Measurements from ENCODE around the gene FTSJ1. TPM values are rescaled to one million over a fixed set of nuclear protein-coding genes. Genes with fewer than 3 reads are reported as not detected.

Gene FTSJ1
- total RNA-seq, 5 donors from 2014 or later (not counting 1 experiment from before 2014, with no cell fraction given) = 51.4 to 64.9 (median 56.8) TPM

DNA sequence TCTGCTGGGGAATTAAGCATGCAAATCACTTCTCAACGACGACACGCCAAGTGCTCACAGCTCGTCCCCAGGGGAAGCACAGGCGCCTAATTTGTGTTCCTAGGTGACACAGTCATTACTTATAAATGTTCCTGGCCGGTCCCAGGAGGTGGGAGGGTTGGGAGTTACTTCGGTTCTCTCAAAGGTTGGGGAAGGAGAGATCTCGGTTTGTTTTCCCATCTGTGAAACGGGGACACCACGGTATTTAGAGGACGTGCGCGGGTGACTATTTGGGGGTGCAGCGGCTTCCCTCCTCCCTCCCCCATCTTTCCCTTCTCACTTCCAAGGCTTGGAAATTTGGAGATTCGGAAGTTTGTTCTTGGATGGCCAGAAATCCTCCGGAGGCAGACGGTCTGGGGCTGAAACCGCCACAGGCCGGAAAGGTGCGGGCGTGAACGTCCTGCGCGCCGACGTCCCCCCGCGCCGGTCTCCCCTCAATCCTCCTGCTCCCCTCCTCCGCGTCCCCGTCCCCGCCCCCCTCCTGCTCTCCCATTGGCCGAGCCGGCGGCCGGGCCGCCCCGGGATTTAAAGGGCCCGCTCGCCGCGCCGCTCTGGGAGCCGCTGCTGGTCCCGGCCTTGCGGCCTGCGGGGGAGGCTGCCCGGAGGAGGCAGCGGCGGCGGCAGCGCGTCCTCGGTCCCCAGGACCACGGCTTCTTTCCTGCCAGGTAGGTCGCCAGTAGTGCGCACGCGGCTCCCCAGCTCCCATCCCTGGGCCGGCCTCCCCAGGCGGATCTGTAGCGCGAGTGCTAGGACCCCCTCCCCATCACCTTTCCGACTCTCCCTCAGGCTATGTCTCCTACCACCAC lies 32.6 kb downstream of the FTSJ1 start, which contains the start of gene PORCN:
TSS of gene PORCN (plus strand) at position 593 of the 845 bp plus-strand sequence. CDS start 829 bp downstream, outside the sequence.
- H3K27me3 ChIP-seq (replicated peaks in 1 of 2; ENCODE audit: control insufficient read depth in 2 of 2, extremely low read depth in 1 of 2, insufficient read depth in 2 of 2, low read length in 1 of 2) = no peaks in the 10 kb centered on the region
- no peaks in the 10 kb centered on the region for H3K9me3 ChIP-seq
- WGBS (ENCODE audit: insufficient coverage) = under 1% methylated on average over 33 of the region's 65 CpGs
- peaks cover 10% of the 10 kb centered on the region for H3K36me3 Mint-ChIP-seq
- peak within 1 kb of the TSS; percentile 53 to 73 for H3K4me3 ChIP-seq (ENCODE audit: control insufficient read depth in 1 of 2, extremely low read depth in 1 of 2, low read length in 1 of 2)
- peak within 1 kb of the TSS; percentile 85 for H3K27ac Mint-ChIP-seq
- peaks cover 0 to 8% of the 10 kb centered on the region in 2 donors for H3K36me3 ChIP-seq (ENCODE audit: control insufficient read depth in 2 of 2, extremely low read depth in 1 of 2, insufficient read depth in 1 of 2, low read length in 1 of 2)
- peak within 1 kb of the TSS; percentile 74 for H3K27ac ChIP-seq (ENCODE audit: low read length)
- POLR2A ChIA-PET = no interaction called here
- H3K4me3 Mint-ChIP-seq = peak within 1 kb of the TSS; percentile 86 to 90 (median 88)
- ATAC-seq (replicated peaks in 1 of 4) (peak; percentile 96 to 98 (median 96)), DNase-seq (peak; percentile 51 to 81 (median 69))
- H3K4me1 Mint-ChIP-seq = peaks cover 10 to 32% (median 26%) of the 10 kb centered on the region in 3 donors
- no peaks in the 10 kb centered on the region for H3K9me3 Mint-ChIP-seq
- CTCF ChIA-PET = no interaction called here
- peaks cover 0 to 22% of the 10 kb centered on the region in 2 experiments for H3K4me1 ChIP-seq (ENCODE audit: control insufficient read depth in 1 of 2, extremely low read depth in 1 of 2, insufficient read depth in 2 of 2, low read length in 2 of 2)
- H3K27me3 Mint-ChIP-seq = no peaks in the 10 kb centered on the region

DNA sequence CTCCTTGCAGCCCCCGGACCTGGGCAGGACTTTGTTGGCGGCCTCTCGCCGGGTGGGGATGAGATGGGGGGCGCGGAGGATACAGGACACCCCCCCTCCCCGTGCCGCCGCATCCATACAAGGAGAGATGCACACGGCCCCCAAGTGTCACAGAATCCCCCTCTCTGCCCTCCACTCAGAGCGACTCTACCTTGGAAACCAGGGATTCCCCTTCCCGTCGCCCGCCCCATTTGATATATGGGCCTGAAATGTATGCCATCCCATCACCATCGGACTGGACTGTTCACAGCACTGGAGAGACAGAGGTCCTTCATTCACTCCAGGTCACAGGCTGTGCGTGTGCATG lies 33.2 kb downstream of the FTSJ1 start:
- POLR2A ChIA-PET = no interaction called here
- H3K36me3 ChIP-seq (ENCODE audit: control insufficient read depth in 2 of 2, extremely low read depth in 1 of 2, insufficient read depth in 1 of 2, low read length in 1 of 2) = peaks cover 0 to 8% of the 10 kb centered on the region in 2 donors
- no peaks in the 10 kb centered on the region for H3K9me3 ChIP-seq
- peak overlapping the region; percentile 83 to 85 for H3K27ac Mint-ChIP-seq
- DNase-seq (peak in 5 of 35 experiments; percentile 4 to 36 (median 8)), ATAC-seq (replicated peaks in 1 of 4) (peak in 3 of 4 experiments; percentile 14 to 47 (median 21))
- peaks cover 10% of the 10 kb centered on the region for H3K36me3 Mint-ChIP-seq
- peaks cover 10 to 32% (median 26%) of the 10 kb centered on the region in 3 donors for H3K4me1 Mint-ChIP-seq
- peaks cover 0 to 22% of the 10 kb centered on the region in 2 experiments for H3K4me1 ChIP-seq (ENCODE audit: control insufficient read depth in 1 of 2, extremely low read depth in 1 of 2, insufficient read depth in 2 of 2, low read length in 2 of 2)
- no peaks in the 10 kb centered on the region for H3K27me3 Mint-ChIP-seq
- WGBS (ENCODE audit: insufficient coverage) = 21% methylated on average over 2 of the region's 16 CpGs
- H3K27ac ChIP-seq (ENCODE audit: low read length) = peak overlapping the region; percentile 63
- H3K4me3 Mint-ChIP-seq = peak overlapping the region; percentile 86 to 90 (median 88)
- H3K27me3 ChIP-seq (replicated peaks in 1 of 2; ENCODE audit: control insufficient read depth in 2 of 2, extremely low read depth in 1 of 2, insufficient read depth in 2 of 2, low read length in 1 of 2) = no peaks in the 10 kb centered on the region
- peak overlapping the region; percentile 53 to 73 for H3K4me3 ChIP-seq (ENCODE audit: control insufficient read depth in 1 of 2, extremely low read depth in 1 of 2, low read length in 1 of 2)
- CTCF ChIA-PET = no interaction called here
- H3K9me3 Mint-ChIP-seq = no peaks in the 10 kb centered on the region

DNA sequence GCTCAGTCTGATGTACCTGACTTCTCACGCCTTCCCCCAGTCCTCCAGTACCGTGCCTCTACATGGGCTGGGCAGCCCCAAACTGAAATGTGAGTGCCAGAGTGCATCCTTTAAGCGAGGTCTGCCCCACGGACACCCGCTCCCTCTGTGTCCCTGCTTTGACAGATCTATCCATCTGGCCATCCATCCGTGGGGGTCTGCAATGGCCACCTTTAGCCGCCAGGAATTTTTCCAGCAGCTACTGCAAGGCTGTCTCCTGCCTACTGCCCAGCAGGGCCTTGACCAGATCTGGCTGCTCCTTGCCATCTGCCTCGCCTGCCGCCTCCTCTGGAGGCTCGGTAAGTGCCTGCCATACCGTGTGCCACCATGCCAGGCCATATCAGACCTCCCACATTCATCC lies 33.6 kb downstream of the FTSJ1 start:
- WGBS (ENCODE audit: insufficient coverage) = 88% methylated on average over 7 of the region's 11 CpGs
- peaks cover 0 to 22% of the 10 kb centered on the region in 2 experiments for H3K4me1 ChIP-seq (ENCODE audit: control insufficient read depth in 1 of 2, extremely low read depth in 1 of 2, insufficient read depth in 2 of 2, low read length in 2 of 2)
- no peaks in the 10 kb centered on the region for H3K9me3 ChIP-seq
- no peak overlapping the region for H3K27ac ChIP-seq (ENCODE audit: low read length)
- peaks cover 0 to 8% of the 10 kb centered on the region in 2 donors for H3K36me3 ChIP-seq (ENCODE audit: control insufficient read depth in 2 of 2, extremely low read depth in 1 of 2, insufficient read depth in 1 of 2, low read length in 1 of 2)
- CTCF ChIA-PET = no interaction called here
- H3K4me3 Mint-ChIP-seq = peak overlapping the region; percentile 86 to 90 (median 88)
- H3K9me3 Mint-ChIP-seq = no peaks in the 10 kb centered on the region
- peaks cover 10% of the 10 kb centered on the region for H3K36me3 Mint-ChIP-seq
- H3K27me3 ChIP-seq (replicated peaks in 1 of 2; ENCODE audit: control insufficient read depth in 2 of 2, extremely low read depth in 1 of 2, insufficient read depth in 2 of 2, low read length in 1 of 2) = no peaks in the 10 kb centered on the region
- DNase-seq (no peak), ATAC-seq (replicated peaks in 1 of 4) (peak in 1 of 4 experiments; percentile 1)
- H3K27me3 Mint-ChIP-seq = no peaks in the 10 kb centered on the region
- POLR2A ChIA-PET = no interaction called here
- H3K4me1 Mint-ChIP-seq = peaks cover 10 to 32% (median 26%) of the 10 kb centered on the region in 3 donors
- H3K27ac Mint-ChIP-seq = peak overlapping the region; percentile 83 to 85
- H3K4me3 ChIP-seq (ENCODE audit: control insufficient read depth in 1 of 2, extremely low read depth in 1 of 2, low read length in 1 of 2) = peak overlapping the region; percentile 53 to 73

DNA sequence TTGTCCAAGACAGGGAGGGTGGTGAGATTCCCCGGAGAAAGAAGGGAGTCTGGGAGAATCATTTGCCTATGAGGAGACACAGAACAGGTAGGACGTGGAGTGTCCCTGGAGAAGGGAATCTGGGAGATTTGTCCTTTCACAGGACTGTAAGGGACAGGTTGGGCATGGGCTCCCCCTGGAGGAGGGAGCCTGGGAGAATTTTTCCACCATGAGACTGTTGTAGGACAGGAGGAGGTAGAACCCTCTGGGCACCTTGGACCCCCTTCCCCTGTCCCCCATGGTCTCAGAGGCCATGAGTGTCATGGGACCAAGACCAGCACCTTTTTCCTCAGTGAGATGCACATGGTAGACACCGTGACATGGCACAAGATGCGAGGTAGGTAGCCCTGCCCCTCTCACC lies 35.6 kb downstream of the FTSJ1 start:
- no peak overlapping the region for H3K27ac ChIP-seq (ENCODE audit: low read length)
- DNase-seq = no peak
- ChIA-PET CTCF (no interaction called here), POLR2A (no interaction called here)
- H3K9me3 Mint-ChIP-seq = no peaks in the 10 kb centered on the region
- no peak overlapping the region for H3K4me3 ChIP-seq (ENCODE audit: control insufficient read depth in 1 of 2, extremely low read depth in 1 of 2, low read length in 1 of 2)
- H3K27me3 ChIP-seq (replicated peaks in 1 of 2; ENCODE audit: control insufficient read depth in 2 of 2, extremely low read depth in 1 of 2, insufficient read depth in 2 of 2, low read length in 1 of 2) = no peaks in the 10 kb centered on the region
- no peak for ATAC-seq (replicated peaks in 1 of 4)
- H3K27me3 Mint-ChIP-seq = no peaks in the 10 kb centered on the region
- H3K4me1 ChIP-seq (ENCODE audit: control insufficient read depth in 1 of 2, extremely low read depth in 1 of 2, insufficient read depth in 2 of 2, low read length in 2 of 2) = peaks cover 0 to 22% of the 10 kb centered on the region in 2 experiments
- no peak overlapping the region for H3K27ac Mint-ChIP-seq
- H3K4me3 Mint-ChIP-seq = peak overlapping the region in 1 of 3 donors; percentile 39
- 100% methylated on average over 3 of the region's 4 CpGs for WGBS (ENCODE audit: insufficient coverage)
- peaks cover 15% of the 10 kb centered on the region for H3K36me3 Mint-ChIP-seq
- H3K9me3 ChIP-seq = no peaks in the 10 kb centered on the region
- peaks cover 10 to 35% (median 26%) of the 10 kb centered on the region in 3 donors for H3K4me1 Mint-ChIP-seq
- peaks cover 0 to 10% of the 10 kb centered on the region in 2 donors for H3K36me3 ChIP-seq (ENCODE audit: control insufficient read depth in 2 of 2, extremely low read depth in 1 of 2, insufficient read depth in 1 of 2, low read length in 1 of 2)

DNA sequence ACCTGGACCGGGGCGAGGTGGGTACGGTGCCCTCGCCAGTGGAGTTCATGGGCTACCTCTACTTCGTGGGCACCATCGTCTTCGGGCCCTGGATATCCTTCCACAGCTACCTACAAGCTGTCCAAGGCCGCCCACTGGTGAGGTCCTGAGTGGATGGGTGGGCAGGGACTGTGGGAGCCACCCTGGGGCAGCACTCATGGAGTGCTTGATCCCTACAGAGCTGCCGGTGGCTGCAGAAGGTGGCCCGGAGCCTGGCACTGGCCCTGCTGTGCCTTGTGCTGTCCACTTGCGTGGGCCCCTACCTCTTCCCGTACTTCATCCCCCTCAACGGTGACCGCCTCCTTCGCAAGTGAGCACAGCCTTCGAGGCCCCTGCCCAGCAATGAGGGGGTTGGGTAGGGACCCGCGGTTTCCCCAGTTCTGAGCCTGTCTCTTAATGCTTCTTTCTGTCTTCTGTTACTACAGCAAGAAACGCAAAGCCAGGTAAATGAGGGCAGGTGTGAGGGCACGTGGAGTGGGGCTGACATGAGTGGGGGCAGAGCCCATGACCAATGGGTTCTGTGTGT lies 36.5 kb downstream of the FTSJ1 start:
- CTCF ChIA-PET = no interaction called here
- 100% methylated on average over 1 of the region's 20 CpGs for WGBS (ENCODE audit: insufficient coverage)
- Histone ChIP-seq H3K27ac (ENCODE audit: low read length) (no peak overlapping the region), H3K9me3 (no peaks in the 10 kb centered on the region), H3K36me3 (ENCODE audit: control insufficient read depth in 2 of 2, extremely low read depth in 1 of 2, insufficient read depth in 1 of 2, low read length in 1 of 2) (peaks cover 0 to 10% of the 10 kb centered on the region in 2 donors), H3K4me1 (ENCODE audit: control insufficient read depth in 1 of 2, extremely low read depth in 1 of 2, insufficient read depth in 2 of 2, low read length in 2 of 2) (peaks cover 0 to 28% of the 10 kb centered on the region in 2 experiments), H3K27me3 (replicated peaks in 1 of 2; ENCODE audit: control insufficient read depth in 2 of 2, extremely low read depth in 1 of 2, insufficient read depth in 2 of 2, low read length in 1 of 2) (no peaks in the 10 kb centered on the region), H3K4me3 (ENCODE audit: control insufficient read depth in 1 of 2, extremely low read depth in 1 of 2, low read length in 1 of 2) (no peak overlapping the region)
- POLR2A ChIA-PET = no interaction called here
- DNase-seq (no peak), ATAC-seq (replicated peaks in 1 of 4) (no peak)
- H3K27ac Mint-ChIP-seq = no peak overlapping the region
- no peaks in the 10 kb centered on the region for H3K27me3 Mint-ChIP-seq
- H3K36me3 Mint-ChIP-seq = peaks cover 15% of the 10 kb centered on the region
- no peaks in the 10 kb centered on the region for H3K9me3 Mint-ChIP-seq
- H3K4me1 Mint-ChIP-seq = peaks cover 15 to 39% (median 31%) of the 10 kb centered on the region in 3 donors
- no peak overlapping the region for H3K4me3 Mint-ChIP-seq

DNA sequence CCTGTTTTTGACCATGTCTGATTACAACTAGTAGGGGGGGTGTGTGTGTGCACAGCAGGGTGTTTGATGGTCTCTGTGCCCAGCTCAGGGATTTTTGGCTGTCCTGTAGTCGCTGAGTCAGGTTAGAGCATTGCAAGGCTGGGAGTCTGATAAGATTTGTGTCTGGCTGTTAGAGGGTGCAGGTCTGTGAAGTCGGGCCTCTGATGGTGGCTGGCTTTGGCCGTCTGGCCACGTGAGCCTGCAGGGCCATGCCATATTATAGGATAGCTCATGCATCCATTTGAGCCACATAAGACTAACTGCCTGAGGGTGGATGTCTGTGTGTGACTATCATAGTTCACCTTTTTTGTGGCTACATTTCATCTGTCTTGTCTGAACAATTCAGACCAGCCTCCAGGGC lies 37.7 kb downstream of the FTSJ1 start:
- DNase-seq = no peak
- Mint-ChIP-seq H3K4me1 (peaks cover 11 to 35% (median 26%) of the 10 kb centered on the region in 3 donors), H3K4me3 (no peak overlapping the region), H3K27ac (no peak overlapping the region), H3K36me3 (peaks cover 15% of the 10 kb centered on the region), H3K27me3 (no peaks in the 10 kb centered on the region), H3K9me3 (no peaks in the 10 kb centered on the region)
- H3K9me3 ChIP-seq = no peaks in the 10 kb centered on the region
- ChIA-PET POLR2A (interaction anchor here in 1 of 2 donors (0.6 kb wide), 1 partner anchor 60 kb away, joined by 5 read pairs; no protein-coding TSS in a partner anchor), CTCF (no interaction called here)
- WGBS (ENCODE audit: insufficient coverage) = 100% methylated on average over 1 of the region's 4 CpGs
- peaks cover 0 to 20% of the 10 kb centered on the region in 2 experiments for H3K4me1 ChIP-seq (ENCODE audit: control insufficient read depth in 1 of 2, extremely low read depth in 1 of 2, insufficient read depth in 2 of 2, low read length in 2 of 2)
- no peak for ATAC-seq (replicated peaks in 1 of 4)
- no peak overlapping the region for H3K27ac ChIP-seq (ENCODE audit: low read length)
- no peaks in the 10 kb centered on the region for H3K27me3 ChIP-seq (replicated peaks in 1 of 2; ENCODE audit: control insufficient read depth in 2 of 2, extremely low read depth in 1 of 2, insufficient read depth in 2 of 2, low read length in 1 of 2)
- peaks cover 0 to 10% of the 10 kb centered on the region in 2 donors for H3K36me3 ChIP-seq (ENCODE audit: control insufficient read depth in 2 of 2, extremely low read depth in 1 of 2, insufficient read depth in 1 of 2, low read length in 1 of 2)
- no peak overlapping the region for H3K4me3 ChIP-seq (ENCODE audit: control insufficient read depth in 1 of 2, extremely low read depth in 1 of 2, low read length in 1 of 2)
